ENCODE measurements around the gene ITGAV.
"Not testable (repeated sequence)": the region's sequence is repeated elsewhere in the genome, so short reads cannot be mapped to it uniquely, and the experiment has no call there.

ITGAV gene

DNA sequence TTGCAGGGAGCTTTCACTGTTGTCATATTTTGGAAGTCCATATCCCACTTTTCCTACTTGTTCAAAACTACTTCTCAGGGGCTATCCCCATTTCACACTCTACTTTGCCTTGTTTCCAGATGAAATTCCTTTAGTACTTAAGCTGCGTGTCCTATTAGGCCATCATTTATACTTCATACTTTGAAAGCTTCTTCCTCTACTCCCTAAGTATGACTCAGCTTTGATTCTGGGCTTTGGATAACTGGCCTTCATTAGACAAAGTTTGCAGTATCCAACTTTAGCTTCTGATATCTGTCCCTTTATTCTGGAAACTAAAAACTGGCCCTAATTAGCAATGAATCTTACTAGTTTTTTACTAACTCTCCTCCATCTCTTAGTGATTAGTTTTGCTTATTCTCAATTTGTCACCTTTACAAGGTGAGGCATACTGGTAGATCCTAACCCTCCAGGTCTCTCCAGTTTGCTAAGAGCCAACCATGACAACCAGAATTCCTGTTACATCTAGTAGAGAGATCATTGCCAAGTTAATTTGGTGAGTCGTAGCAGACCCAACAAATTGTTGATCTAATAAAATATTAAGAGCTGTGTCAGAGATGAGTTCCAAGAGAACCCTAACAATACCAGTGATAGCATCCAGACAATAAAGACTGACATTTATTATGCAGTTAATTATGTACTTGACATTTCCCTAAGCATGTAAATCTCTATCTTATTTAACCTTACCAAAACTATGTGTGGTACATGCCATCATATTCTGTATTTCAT is 31.2 kb upstream of the ITGAV start:
- Histone ChIP-seq H3K4me3 (ENCODE audit: insufficient read depth, low read depth, low read length) (no peak overlapping the region), H3K36me3 (ENCODE audit: control insufficient read depth, insufficient read depth, low read length) (no peaks in the 10 kb centered on the region), H3K27ac (ENCODE audit: insufficient read depth, low read depth, low read length, poor library complexity, severe bottlenecking) (no peak overlapping the region), H3K9me3 (ENCODE audit: control insufficient read depth, low read length) (no peaks in the 10 kb centered on the region), H3K4me1 (ENCODE audit: control insufficient read depth, insufficient read depth, low read length) (no peaks in the 10 kb centered on the region), H3K27me3 (ENCODE audit: control insufficient read depth, insufficient read depth, low read length, poor library complexity, severe bottlenecking) (no peaks in the 10 kb centered on the region)
- WGBS, 2 experiments = 99 to 100% methylated on average over 1 to 2 of the region's 2 CpGs

DNA sequence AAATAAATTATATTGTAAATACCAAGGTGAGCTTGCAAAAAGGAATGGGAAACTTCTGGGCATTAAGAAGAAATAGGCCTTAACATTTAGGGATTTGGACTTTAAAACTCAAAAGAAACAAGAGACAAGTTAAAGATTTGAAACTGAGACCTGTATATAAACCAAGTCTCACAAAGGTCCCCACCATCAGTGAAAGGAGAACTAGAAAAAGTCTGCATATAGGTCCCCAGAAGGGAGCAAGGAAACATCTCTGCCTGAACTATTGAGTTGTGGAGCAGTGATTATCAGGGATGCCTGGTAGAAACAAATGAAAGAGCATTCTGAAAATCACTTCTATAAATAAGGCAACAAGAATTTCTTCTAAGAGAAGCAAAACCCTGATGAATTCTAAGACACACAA is 30.5 kb upstream of the ITGAV start:
- H3K4me3 ChIP-seq (ENCODE audit: insufficient read depth, low read depth, low read length) = no peak overlapping the region
- no peaks in the 10 kb centered on the region for H3K9me3 ChIP-seq (ENCODE audit: control insufficient read depth, low read length)
- no peaks in the 10 kb centered on the region for H3K27me3 ChIP-seq (ENCODE audit: control insufficient read depth, insufficient read depth, low read length, poor library complexity, severe bottlenecking)
- H3K27ac ChIP-seq (ENCODE audit: insufficient read depth, low read depth, low read length, poor library complexity, severe bottlenecking) = no peak overlapping the region
- no peaks in the 10 kb centered on the region for H3K36me3 ChIP-seq (ENCODE audit: control insufficient read depth, insufficient read depth, low read length)
- H3K4me1 ChIP-seq (ENCODE audit: control insufficient read depth, insufficient read depth, low read length) = no peaks in the 10 kb centered on the region

DNA sequence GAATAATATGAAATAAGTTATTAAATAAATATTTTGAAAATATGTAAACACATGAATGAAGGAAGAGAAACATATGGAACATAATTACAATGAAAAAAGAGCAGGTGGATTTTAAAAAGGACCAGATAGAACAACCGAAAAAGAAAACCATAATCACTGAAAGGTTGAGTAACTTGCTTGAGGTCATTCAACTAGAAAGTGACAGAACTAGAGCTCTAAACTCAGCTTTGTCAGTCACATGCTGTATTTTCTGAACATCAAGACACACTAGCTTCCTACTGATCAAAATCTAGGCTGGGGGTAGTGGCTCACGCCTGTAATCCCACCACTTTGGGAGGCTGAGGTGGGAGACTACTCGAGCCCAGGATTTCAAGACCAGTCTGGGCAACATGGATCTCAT is 30.0 kb upstream of the ITGAV start:
- Histone ChIP-seq H3K4me3 (ENCODE audit: insufficient read depth, low read depth, low read length) (no peak overlapping the region), H3K9me3 (ENCODE audit: control insufficient read depth, low read length) (no peaks in the 10 kb centered on the region), H3K27ac (ENCODE audit: insufficient read depth, low read depth, low read length, poor library complexity, severe bottlenecking) (no peak overlapping the region), H3K4me1 (ENCODE audit: control insufficient read depth, insufficient read depth, low read length) (no peaks in the 10 kb centered on the region), H3K27me3 (ENCODE audit: control insufficient read depth, insufficient read depth, low read length, poor library complexity, severe bottlenecking) (no peaks in the 10 kb centered on the region), H3K36me3 (ENCODE audit: control insufficient read depth, insufficient read depth, low read length) (no peaks in the 10 kb centered on the region)
- 94 to 96% methylated on average over 3 of the region's 3 CpGs for whole genome bisulfite sequencing, 2 experiments

DNA sequence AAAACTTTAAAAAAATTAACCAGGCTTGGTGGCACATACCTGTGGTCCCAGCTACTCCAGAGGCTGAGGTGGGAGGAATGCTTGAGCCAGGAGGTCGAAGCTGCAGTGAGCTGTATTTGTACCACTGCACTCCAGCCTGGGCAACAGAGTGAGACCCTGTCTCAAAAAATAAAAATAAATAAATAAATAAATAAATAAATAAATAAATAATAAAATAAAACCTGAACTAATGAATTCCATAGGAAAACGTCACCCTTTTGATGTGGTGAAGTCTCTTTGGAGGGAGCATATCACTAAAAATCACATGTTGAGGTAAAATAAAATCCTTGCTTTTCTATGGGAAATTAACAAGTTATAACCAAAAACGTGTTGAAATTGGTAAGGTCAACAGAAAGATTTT is 29.6 kb upstream of the ITGAV start:
- no peaks in the 10 kb centered on the region for H3K9me3 ChIP-seq (ENCODE audit: control insufficient read depth, low read length)
- H3K36me3 ChIP-seq (ENCODE audit: control insufficient read depth, insufficient read depth, low read length) = no peaks in the 10 kb centered on the region
- no peak overlapping the region for H3K4me3 ChIP-seq (ENCODE audit: insufficient read depth, low read depth, low read length)
- H3K27me3 ChIP-seq (ENCODE audit: control insufficient read depth, insufficient read depth, low read length, poor library complexity, severe bottlenecking) = no peaks in the 10 kb centered on the region
- no peak overlapping the region for H3K27ac ChIP-seq (ENCODE audit: insufficient read depth, low read depth, low read length, poor library complexity, severe bottlenecking)
- 59 to 75% methylated on average over 2 to 3 of the region's 3 CpGs for WGBS, 2 experiments
- H3K4me1 ChIP-seq (ENCODE audit: control insufficient read depth, insufficient read depth, low read length) = no peaks in the 10 kb centered on the region

- Histone ChIP-seq H3K27ac (ENCODE audit: insufficient read depth, low read depth, low read length, poor library complexity, severe bottlenecking) (no peak overlapping the region), H3K4me1 (ENCODE audit: control insufficient read depth, insufficient read depth, low read length) (no peaks in the 10 kb centered on the region), H3K9me3 (ENCODE audit: control insufficient read depth, low read length) (no peaks in the 10 kb centered on the region), H3K27me3 (ENCODE audit: control insufficient read depth, insufficient read depth, low read length, poor library complexity, severe bottlenecking) (no peaks in the 10 kb centered on the region), H3K36me3 (ENCODE audit: control insufficient read depth, insufficient read depth, low read length) (no peaks in the 10 kb centered on the region), H3K4me3 (ENCODE audit: insufficient read depth, low read depth, low read length) (no peak overlapping the region)
- 91 to 96% methylated on average over 6 of the region's 6 CpGs for WGBS, 2 experiments
Observed at GRCh38 chr2:186561467-186562208, 28.2 kb upstream of the ITGAV start.

GRCh38 chr2:186562209-186562578 is 27.7 kb upstream of the ITGAV start:
- H3K27me3 ChIP-seq (ENCODE audit: control insufficient read depth, insufficient read depth, low read length, poor library complexity, severe bottlenecking) = no peaks in the 10 kb centered on the region
- no peak overlapping the region for H3K4me3 ChIP-seq (ENCODE audit: insufficient read depth, low read depth, low read length)
- H3K27ac ChIP-seq (ENCODE audit: insufficient read depth, low read depth, low read length, poor library complexity, severe bottlenecking) = no peak overlapping the region
- no peaks in the 10 kb centered on the region for H3K9me3 ChIP-seq (ENCODE audit: control insufficient read depth, low read length)
- 87 to 100% methylated on average over 1 of the region's 1 CpG for WGBS, 2 experiments
- no peaks in the 10 kb centered on the region for H3K36me3 ChIP-seq (ENCODE audit: control insufficient read depth, insufficient read depth, low read length)
- H3K4me1 ChIP-seq (ENCODE audit: control insufficient read depth, insufficient read depth, low read length) = no peaks in the 10 kb centered on the region

DNA sequence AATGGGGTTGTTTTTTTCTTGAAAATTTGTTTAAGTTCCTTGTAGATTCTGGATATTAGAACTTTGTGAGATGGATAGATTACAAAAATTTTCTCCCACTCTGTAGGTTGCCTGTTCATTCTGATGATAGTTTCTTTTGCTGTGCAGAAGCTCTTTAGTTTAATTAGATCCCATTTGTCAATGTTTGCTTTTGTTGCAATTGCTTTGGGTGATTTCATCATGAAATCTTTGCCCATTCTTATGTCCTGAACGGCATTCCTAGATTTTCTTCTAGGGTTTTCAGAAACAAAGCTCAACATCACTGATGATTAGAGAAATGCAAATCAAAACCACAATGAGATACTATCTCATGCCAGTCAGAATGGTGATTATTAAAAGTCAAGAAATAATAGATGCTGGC is 21.3 kb upstream of the ITGAV start:
- H3K4me1 ChIP-seq (ENCODE audit: control insufficient read depth, insufficient read depth, low read length); H3K27me3 ChIP-seq (ENCODE audit: control insufficient read depth, insufficient read depth, low read length, poor library complexity, severe bottlenecking); H3K36me3 ChIP-seq (ENCODE audit: control insufficient read depth, insufficient read depth, low read length); H3K9me3 ChIP-seq (ENCODE audit: control insufficient read depth, low read length); H3K27ac ChIP-seq (ENCODE audit: insufficient read depth, low read depth, low read length, poor library complexity, severe bottlenecking); H3K4me3 ChIP-seq (ENCODE audit: insufficient read depth, low read depth, low read length): not testable (repeated sequence)
- 73 to 100% methylated on average over 1 of the region's 1 CpG for WGBS, 2 experiments

GRCh38 chr2:186569127-186569526 is 20.7 kb upstream of the ITGAV start:
- not testable (repeated sequence) for H3K27me3 ChIP-seq (ENCODE audit: control insufficient read depth, insufficient read depth, low read length, poor library complexity, severe bottlenecking); H3K36me3 ChIP-seq (ENCODE audit: control insufficient read depth, insufficient read depth, low read length); H3K27ac ChIP-seq (ENCODE audit: insufficient read depth, low read depth, low read length, poor library complexity, severe bottlenecking); H3K9me3 ChIP-seq (ENCODE audit: control insufficient read depth, low read length); H3K4me3 ChIP-seq (ENCODE audit: insufficient read depth, low read depth, low read length); H3K4me1 ChIP-seq (ENCODE audit: control insufficient read depth, insufficient read depth, low read length)
- WGBS, 2 experiments = 89 to 93% methylated on average over 1 of the region's 1 CpG

GRCh38 chr2:186569897-186570296 is 20.0 kb upstream of the ITGAV start:
- WGBS, 2 experiments = 60 to 71% methylated on average over 2 of the region's 2 CpGs
- Histone ChIP-seq H3K27ac (ENCODE audit: insufficient read depth, low read depth, low read length, poor library complexity, severe bottlenecking) (no peak overlapping the region), H3K36me3 (ENCODE audit: control insufficient read depth, insufficient read depth, low read length) (no peaks in the 10 kb centered on the region), H3K4me3 (ENCODE audit: insufficient read depth, low read depth, low read length) (no peak overlapping the region), H3K4me1 (ENCODE audit: control insufficient read depth, insufficient read depth, low read length) (no peaks in the 10 kb centered on the region), H3K9me3 (ENCODE audit: control insufficient read depth, low read length) (no peaks in the 10 kb centered on the region), H3K27me3 (ENCODE audit: control insufficient read depth, insufficient read depth, low read length, poor library complexity, severe bottlenecking) (no peaks in the 10 kb centered on the region)

DNA sequence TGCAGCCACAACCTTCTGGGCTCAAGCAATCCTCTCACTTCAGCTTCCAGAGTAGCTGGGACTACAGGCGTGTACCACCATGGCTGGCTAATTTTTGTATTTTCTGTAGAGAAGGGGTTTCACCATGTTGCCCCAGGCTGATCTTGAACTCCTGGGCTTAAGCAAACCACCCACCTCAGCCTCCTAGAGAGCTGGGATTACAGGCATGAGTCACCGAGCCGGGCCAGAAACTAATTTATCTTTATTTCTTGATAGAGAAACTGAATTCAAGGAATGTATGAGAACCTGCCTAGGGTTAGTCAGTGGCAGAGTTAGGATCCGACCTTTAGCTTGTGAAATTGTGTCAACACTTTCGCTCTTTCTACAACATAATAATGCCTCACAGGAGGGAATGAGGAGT is 19.3 kb upstream of the ITGAV start:
- 69 to 87% methylated on average over 3 to 5 of the region's 5 CpGs for WGBS, 2 experiments
- Histone ChIP-seq H3K36me3 (ENCODE audit: control insufficient read depth, insufficient read depth, low read length) (no peaks in the 10 kb centered on the region), H3K4me3 (ENCODE audit: insufficient read depth, low read depth, low read length) (no peak overlapping the region), H3K9me3 (ENCODE audit: control insufficient read depth, low read length) (no peaks in the 10 kb centered on the region), H3K27me3 (ENCODE audit: control insufficient read depth, insufficient read depth, low read length, poor library complexity, severe bottlenecking) (no peaks in the 10 kb centered on the region), H3K27ac (ENCODE audit: insufficient read depth, low read depth, low read length, poor library complexity, severe bottlenecking) (no peak overlapping the region), H3K4me1 (ENCODE audit: control insufficient read depth, insufficient read depth, low read length) (no peaks in the 10 kb centered on the region)
